HEK293 (cell line): ENCODE results near the gene FOXP4.

Experiments
- CTCF ChIA-PET: fragments of 350-600 bp; formaldehyde crosslinking; extraction: SDS; loops from one replicate; lab custom pipeline; 2021; ENCODE audit warnings: antibody characterized with exemption; lab: Yijun Ruan, JAX
- POLR2A ChIA-PET: fragments of 300-600 bp; formaldehyde crosslinking; extraction: SDS; loops from one replicate; lab custom pipeline; 2020; ENCODE audit warnings: antibody characterized with exemption, inconsistent platforms; lab: Yijun Ruan, JAX
- H3K27ac ChIP-seq: fragments of 200-500 bp; sonication (Bioruptor generic); 2 replicates; pipeline ENCODE4 v1.5.1; 2014; ENCODE audit warnings: low read depth, low read length, control low read depth, inconsistent platforms; ENCODE audit errors: extremely low read depth
- H3K36me3 ChIP-seq, 2 experiments: fragments of 200-500 bp in 1 of 2; sonication (Bioruptor generic) in 1 of 2; 1 replicate in 1 of 2; 2 replicates in 1 of 2; pipeline ENCODE4 v1.5.1; 2014 to 2017; ENCODE audit warnings: inconsistent platforms in 2 of 2, low read length in 2 of 2; ENCODE audit not compliant: control insufficient read depth in 2 of 2, insufficient read depth in 1 of 2
- H3K4me1 ChIP-seq: fragments of 200-500 bp; sonication (Bioruptor generic); 2 replicates; pipeline ENCODE4 v1.5.1; 2014; ENCODE audit warnings: mild to moderate bottlenecking, low read length, inconsistent platforms; ENCODE audit not compliant: control insufficient read depth, insufficient read depth
- H3K4me3 ChIP-seq: 2 replicates; pipeline ENCODE4 v1.5.1; 2011; ENCODE audit warnings: low read depth, mild to moderate bottlenecking, control low read depth, low read length, moderate library complexity
- H3K9me3 ChIP-seq: fragments of 200-500 bp; sonication (Bioruptor generic); 2 replicates; pipeline ENCODE4 v1.5.1; 2014; ENCODE audit warnings: low read depth, low read length, inconsistent platforms; ENCODE audit not compliant: control insufficient read depth, insufficient read depth
- EGR2 ChIP-seq: fragments of 450-650 bp; formaldehyde crosslinking; IDR thresholded peaks from 2 replicates; pipeline ENCODE4 v1.5.1; 2016; ENCODE audit warnings: low read depth, missing biosample characterization, missing genetic modification characterization
- FEZF1 ChIP-seq: fragments of 450-650 bp; formaldehyde crosslinking; IDR thresholded peaks from 2 replicates; pipeline ENCODE4 v1.5.1; 2016; ENCODE audit warnings: missing biosample characterization, missing genetic modification characterization
- GLIS1 ChIP-seq: fragments of 450-650 bp; formaldehyde crosslinking; IDR thresholded peaks from 2 replicates; pipeline ENCODE4 v1.5.1; 2016; ENCODE audit warnings: missing biosample characterization, missing genetic modification characterization
- KLF1 ChIP-seq: fragments of 450-650 bp; formaldehyde crosslinking; IDR thresholded peaks from 2 replicates; pipeline ENCODE4 v1.5.1; 2016; ENCODE audit warnings: missing biosample characterization, missing genetic modification characterization
- KLF10 ChIP-seq: fragments of 450-650 bp; IDR thresholded peaks from 2 replicates; pipeline ENCODE4 v1.5.1; 2018; ENCODE audit warnings: missing biosample characterization, mild to moderate bottlenecking, missing genetic modification characterization
- PRDM1 ChIP-seq: fragments of 450-650 bp; formaldehyde crosslinking; IDR thresholded peaks from 2 replicates; pipeline ENCODE4; 2016; ENCODE audit warnings: missing biosample characterization, missing genetic modification characterization
- SCRT2 ChIP-seq: fragments of 450-650 bp; formaldehyde crosslinking; IDR thresholded peaks from 2 replicates; pipeline ENCODE4 v1.5.1; 2016; ENCODE audit warnings: missing biosample characterization, missing genetic modification characterization
- YY1 ChIP-seq: fragments of 450-650 bp; formaldehyde crosslinking; IDR thresholded peaks from 2 replicates; pipeline ENCODE4 v1.5.1; 2018; ENCODE audit warnings: missing biosample characterization, missing genetic modification characterization
- ZEB2 ChIP-seq: fragments of 450-650 bp; formaldehyde crosslinking; IDR thresholded peaks from 2 replicates; pipeline ENCODE4 v1.5.1; 2016; ENCODE audit warnings: missing biosample characterization, missing genetic modification characterization
- ZFP69B ChIP-seq: fragments of 450-650 bp; formaldehyde crosslinking; IDR thresholded peaks from 2 replicates; pipeline ENCODE4 v1.5.1; 2016; ENCODE audit warnings: missing biosample characterization, missing genetic modification characterization
- ZNF112 ChIP-seq: fragments of 450-650 bp; formaldehyde crosslinking; IDR thresholded peaks from 2 replicates; pipeline ENCODE4 v1.5.0; 2017; ENCODE audit warnings: missing biosample characterization, missing genetic modification characterization
- ZNF114 ChIP-seq: fragments of 450-650 bp; formaldehyde crosslinking; IDR thresholded peaks from 2 replicates; pipeline ENCODE4 v1.5.0; 2017; ENCODE audit warnings: missing biosample characterization, missing genetic modification characterization
- ZNF121 ChIP-seq: fragments of 450-650 bp; formaldehyde crosslinking; IDR thresholded peaks from 2 replicates; pipeline ENCODE4 v1.5.1; 2016; ENCODE audit warnings: missing biosample characterization, missing genetic modification characterization
- ZNF19 ChIP-seq: fragments of 450-650 bp; formaldehyde crosslinking; IDR thresholded peaks from 2 replicates; pipeline ENCODE4; 2016; ENCODE audit warnings: missing biosample characterization, missing genetic modification characterization, low read depth
- ZNF221 ChIP-seq: fragments of 450-650 bp; formaldehyde crosslinking; IDR thresholded peaks from 2 replicates; pipeline ENCODE4 v1.5.1; 2017; ENCODE audit warnings: missing biosample characterization, missing genetic modification characterization, borderline replicate concordance
- ZNF24 ChIP-seq: fragments of 450-650 bp; formaldehyde crosslinking; IDR thresholded peaks from 2 replicates; pipeline ENCODE4 v1.5.1; 2016; ENCODE audit warnings: missing biosample characterization, missing genetic modification characterization
- ZNF335 ChIP-seq: fragments of 450-650 bp; formaldehyde crosslinking; conservative IDR thresholded peaks from 2 replicates; pipeline ENCODE4 v1.5.1; 2016; ENCODE audit warnings: missing biosample characterization, missing genetic modification characterization
- ZNF354C ChIP-seq: fragments of 450-650 bp; formaldehyde crosslinking; IDR thresholded peaks from 2 replicates; pipeline ENCODE4 v1.5.1; 2016; ENCODE audit warnings: missing biosample characterization, missing genetic modification characterization, low read depth, borderline replicate concordance
- ZNF560 ChIP-seq: fragments of 450-650 bp; formaldehyde crosslinking; IDR thresholded peaks from 2 replicates; pipeline ENCODE4 v1.5.1; 2017; ENCODE audit warnings: missing biosample characterization, missing genetic modification characterization, borderline replicate concordance
- ZNF585B ChIP-seq: fragments of 450-650 bp; formaldehyde crosslinking; IDR thresholded peaks from 2 replicates; pipeline ENCODE4 v1.5.1; 2016; ENCODE audit warnings: missing biosample characterization, missing genetic modification characterization
- ZNF621 ChIP-seq: fragments of 450-650 bp; formaldehyde crosslinking; IDR thresholded peaks from 2 replicates; pipeline ENCODE4 v1.5.1; 2017; ENCODE audit warnings: missing biosample characterization, missing genetic modification characterization
- ZNF624 ChIP-seq: fragments of 450-650 bp; formaldehyde crosslinking; IDR thresholded peaks from 2 replicates; pipeline ENCODE4 v1.5.1; 2017; ENCODE audit warnings: missing biosample characterization, missing genetic modification characterization
- ZNF776 ChIP-seq: fragments of 450-650 bp; formaldehyde crosslinking; IDR thresholded peaks from 2 replicates; pipeline ENCODE4 v1.5.0; 2017; ENCODE audit warnings: missing biosample characterization, missing genetic modification characterization, borderline replicate concordance
- ZNF785 ChIP-seq: fragments of 450-650 bp; formaldehyde crosslinking; IDR thresholded peaks from 2 replicates; pipeline ENCODE4 v1.5.1; 2016; ENCODE audit warnings: missing biosample characterization, missing genetic modification characterization
- TF ChIP-seq, protein P1 (sequence below): fragments of 450-650 bp; formaldehyde crosslinking; IDR thresholded peaks from 2 replicates; pipeline ENCODE4 v1.5.1; 2016; ENCODE audit warnings: missing biosample characterization, missing genetic modification characterization
- TF ChIP-seq, protein P2 (sequence below): fragments of 450-650 bp; formaldehyde crosslinking; IDR thresholded peaks from 2 replicates; pipeline ENCODE4 v1.5.1; 2017; ENCODE audit warnings: missing biosample characterization, missing genetic modification characterization
- TF ChIP-seq, protein P3 (sequence below): fragments of 450-650 bp; formaldehyde crosslinking; IDR thresholded peaks from 2 replicates; pipeline ENCODE4 v1.5.1; 2016; ENCODE audit warnings: missing biosample characterization, missing genetic modification characterization
- TF ChIP-seq, protein P4 (sequence below): fragments of 450-650 bp; formaldehyde crosslinking; IDR thresholded peaks from 2 replicates; pipeline ENCODE4 v1.5.1; 2016; ENCODE audit warnings: missing biosample characterization, missing genetic modification characterization

Gene FOXP4

DNA sequence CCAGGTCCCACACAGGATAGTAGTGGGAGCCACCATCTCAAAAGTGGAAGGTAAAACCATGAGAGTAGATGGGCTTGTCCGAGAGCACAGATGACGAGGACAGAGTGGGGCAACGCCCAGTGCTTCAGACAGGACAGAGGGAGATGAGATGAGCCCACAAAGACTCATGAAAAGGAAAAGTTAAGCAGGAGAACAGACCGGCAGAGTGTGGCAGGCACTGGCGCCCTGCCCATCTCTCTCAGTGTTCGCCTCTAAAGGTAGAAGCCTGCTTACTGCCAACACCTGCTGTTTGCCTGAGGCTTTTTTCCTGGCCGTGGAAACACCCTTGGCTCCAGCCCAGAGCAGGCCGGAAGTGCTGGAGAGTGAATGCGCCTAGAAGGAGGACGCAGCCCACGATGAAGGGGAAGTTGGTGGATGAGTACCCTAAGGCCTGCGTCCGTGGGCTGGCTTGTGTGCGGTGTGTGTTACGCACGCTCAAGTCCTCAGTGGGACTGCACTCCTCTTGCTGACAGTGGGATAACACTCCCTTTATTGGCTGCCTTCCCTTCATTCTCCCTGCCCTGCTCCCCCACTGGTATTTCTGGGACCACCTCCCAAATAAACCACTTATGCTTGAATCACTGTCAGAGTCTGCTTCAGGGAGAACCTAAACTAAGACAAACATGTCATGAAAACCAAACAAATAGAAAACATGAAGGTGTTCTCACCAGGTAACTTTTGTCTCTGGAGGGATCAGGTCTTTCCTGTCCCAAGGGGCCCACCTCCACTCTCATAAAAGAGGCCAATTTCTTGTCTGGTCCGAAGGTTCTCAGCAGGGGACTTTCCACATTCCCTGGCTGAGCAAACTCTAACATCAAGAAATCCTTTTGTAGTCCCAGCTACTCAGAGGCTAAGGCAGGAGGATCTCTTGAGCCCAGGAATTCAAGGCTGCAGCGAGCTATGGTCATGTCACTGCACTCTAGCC is 9.1 kb upstream of the FOXP4 start (continued):
- TF ChIP-seq PRDM1 (tag by site-specific recombination): no peak
- TF ChIP-seq KLF1 (tag by site-specific recombination): 0 out of 2 replicates have a peak, but pooled peaks have one; percentile 10
- TF ChIP-seq, protein P1, sequence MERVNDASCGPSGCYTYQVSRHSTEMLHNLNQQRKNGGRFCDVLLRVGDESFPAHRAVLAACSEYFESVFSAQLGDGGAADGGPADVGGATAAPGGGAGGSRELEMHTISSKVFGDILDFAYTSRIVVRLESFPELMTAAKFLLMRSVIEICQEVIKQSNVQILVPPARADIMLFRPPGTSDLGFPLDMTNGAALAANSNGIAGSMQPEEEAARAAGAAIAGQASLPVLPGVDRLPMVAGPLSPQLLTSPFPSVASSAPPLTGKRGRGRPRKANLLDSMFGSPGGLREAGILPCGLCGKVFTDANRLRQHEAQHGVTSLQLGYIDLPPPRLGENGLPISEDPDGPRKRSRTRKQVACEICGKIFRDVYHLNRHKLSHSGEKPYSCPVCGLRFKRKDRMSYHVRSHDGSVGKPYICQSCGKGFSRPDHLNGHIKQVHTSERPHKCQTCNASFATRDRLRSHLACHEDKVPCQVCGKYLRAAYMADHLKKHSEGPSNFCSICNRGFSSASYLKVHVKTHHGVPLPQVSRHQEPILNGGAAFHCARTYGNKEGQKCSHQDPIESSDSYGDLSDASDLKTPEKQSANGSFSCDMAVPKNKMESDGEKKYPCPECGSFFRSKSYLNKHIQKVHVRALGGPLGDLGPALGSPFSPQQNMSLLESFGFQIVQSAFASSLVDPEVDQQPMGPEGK (tag by site-specific recombination): 0 out of 2 replicates have a peak, but pooled peaks have one; percentile 26
- TF ChIP-seq EGR2: peak; percentile 81
- TF ChIP-seq ZFP69B (tag by site-specific recombination): 0 out of 2 replicates have a peak, but pooled peaks have one; percentile 32
- no peak for TF ChIP-seq ZNF121
- TF ChIP-seq ZNF624 (tag by site-specific recombination): 0 out of 2 replicates have a peak, but pooled peaks have one; percentile 11
- no peak for TF ChIP-seq ZNF560 (tag by site-specific recombination)
- TF ChIP-seq, all 188 proteins: peak for 15

DNA sequence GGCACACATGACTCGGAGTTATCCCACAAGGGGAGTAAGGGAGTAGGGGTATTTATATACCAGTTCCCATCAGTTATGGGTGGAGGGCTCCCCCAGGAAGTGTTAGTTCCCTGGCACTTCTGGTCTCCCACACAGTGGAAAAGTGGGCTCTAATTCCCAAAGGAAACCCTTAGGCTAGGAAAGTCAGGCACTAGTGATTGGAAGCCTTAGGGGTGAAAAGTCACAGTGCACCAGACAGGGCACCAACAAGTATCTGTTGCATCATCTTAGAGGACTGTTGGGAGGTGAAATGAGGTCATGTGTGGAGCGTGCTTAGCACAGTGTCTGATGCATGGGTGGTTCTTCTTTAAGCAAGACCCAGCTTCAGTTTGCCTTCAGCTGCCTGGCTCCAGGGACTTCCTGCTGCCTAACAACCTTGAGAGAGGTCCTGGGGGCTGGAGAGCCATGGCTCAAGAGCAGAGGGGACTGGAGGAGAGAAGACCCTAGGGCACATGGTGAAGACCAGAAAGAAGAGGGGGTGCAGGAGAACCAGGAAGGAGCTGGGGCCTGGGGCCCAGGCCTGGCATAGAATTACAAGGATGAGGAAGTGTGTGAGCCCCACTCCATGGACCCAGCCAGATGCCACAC is 7.5 kb upstream of the FOXP4 start:
- no peaks in the 10 kb centered on the region for H3K36me3 ChIP-seq
- peaks cover 17% of the 10 kb centered on the region for H3K4me1 ChIP-seq
- no peak overlapping the region for H3K4me3 ChIP-seq
- ChIA-PET CTCF (interaction anchor here (0.7 to 2.1 kb wide), 7 partner anchors 15 to 170 kb away, joined by 3 to 6 read pairs (median 4); no protein-coding TSS in a partner anchor), POLR2A (interaction anchor here (0.8 kb wide), 1 partner anchor 45 kb away, joined by 3 read pairs; no protein-coding TSS in a partner anchor)
- no peak overlapping the region; the same call in 1 of the 2 replicates for H3K27ac ChIP-seq
- H3K9me3 ChIP-seq: no peaks in the 10 kb centered on the region
- TF ChIP-seq ZNF19 (tag by site-specific recombination) (no peak), ZNF621 (tag by site-specific recombination) (no peak), ZNF585B (tag by site-specific recombination) (no peak), KLF10 (tag by site-specific recombination) (no peak), ZNF354C (tag by site-specific recombination) (no peak), ZNF112 (no peak), ZNF114 (tag by site-specific recombination) (no peak), GLIS1 (tag by site-specific recombination) (no peak), ZNF24 (0 out of 2 replicates have a peak, but pooled peaks have one; percentile 28), SCRT2 (tag by site-specific recombination) (peak; percentile 98), ZEB2 (tag by site-specific recombination) (0 out of 2 replicates have a peak, but pooled peaks have one; percentile 42), ZNF776 (no peak), YY1 (no peak), FEZF1 (tag by site-specific recombination) (no peak), ZNF335 (tag by site-specific recombination) (peak; percentile 46; the same call in 1 of the 2 replicates), ZNF221 (tag by site-specific recombination) (no peak), ZNF785 (tag by site-specific recombination) (no peak)
- TF ChIP-seq, protein P2, sequence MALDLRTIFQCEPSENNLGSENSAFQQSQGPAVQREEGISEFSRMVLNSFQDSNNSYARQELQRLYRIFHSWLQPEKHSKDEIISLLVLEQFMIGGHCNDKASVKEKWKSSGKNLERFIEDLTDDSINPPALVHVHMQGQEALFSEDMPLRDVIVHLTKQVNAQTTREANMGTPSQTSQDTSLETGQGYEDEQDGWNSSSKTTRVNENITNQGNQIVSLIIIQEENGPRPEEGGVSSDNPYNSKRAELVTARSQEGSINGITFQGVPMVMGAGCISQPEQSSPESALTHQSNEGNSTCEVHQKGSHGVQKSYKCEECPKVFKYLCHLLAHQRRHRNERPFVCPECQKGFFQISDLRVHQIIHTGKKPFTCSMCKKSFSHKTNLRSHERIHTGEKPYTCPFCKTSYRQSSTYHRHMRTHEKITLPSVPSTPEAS: no peak
- TF ChIP-seq, protein P3, sequence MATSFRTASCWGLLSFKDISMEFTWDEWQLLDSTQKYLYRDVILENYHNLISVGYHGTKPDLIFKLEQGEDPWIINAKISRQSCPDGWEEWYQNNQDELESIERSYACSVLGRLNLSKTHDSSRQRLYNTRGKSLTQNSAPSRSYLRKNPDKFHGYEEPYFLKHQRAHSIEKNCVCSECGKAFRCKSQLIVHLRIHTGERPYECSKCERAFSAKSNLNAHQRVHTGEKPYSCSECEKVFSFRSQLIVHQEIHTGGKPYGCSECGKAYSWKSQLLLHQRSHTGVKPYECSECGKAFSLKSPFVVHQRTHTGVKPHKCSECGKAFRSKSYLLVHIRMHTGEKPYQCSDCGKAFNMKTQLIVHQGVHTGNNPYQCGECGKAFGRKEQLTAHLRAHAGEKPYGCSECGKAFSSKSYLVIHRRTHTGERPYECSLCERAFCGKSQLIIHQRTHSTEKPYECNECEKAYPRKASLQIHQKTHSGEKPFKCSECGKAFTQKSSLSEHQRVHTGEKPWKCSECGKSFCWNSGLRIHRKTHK: no peak
- TF ChIP-seq, protein P4, sequence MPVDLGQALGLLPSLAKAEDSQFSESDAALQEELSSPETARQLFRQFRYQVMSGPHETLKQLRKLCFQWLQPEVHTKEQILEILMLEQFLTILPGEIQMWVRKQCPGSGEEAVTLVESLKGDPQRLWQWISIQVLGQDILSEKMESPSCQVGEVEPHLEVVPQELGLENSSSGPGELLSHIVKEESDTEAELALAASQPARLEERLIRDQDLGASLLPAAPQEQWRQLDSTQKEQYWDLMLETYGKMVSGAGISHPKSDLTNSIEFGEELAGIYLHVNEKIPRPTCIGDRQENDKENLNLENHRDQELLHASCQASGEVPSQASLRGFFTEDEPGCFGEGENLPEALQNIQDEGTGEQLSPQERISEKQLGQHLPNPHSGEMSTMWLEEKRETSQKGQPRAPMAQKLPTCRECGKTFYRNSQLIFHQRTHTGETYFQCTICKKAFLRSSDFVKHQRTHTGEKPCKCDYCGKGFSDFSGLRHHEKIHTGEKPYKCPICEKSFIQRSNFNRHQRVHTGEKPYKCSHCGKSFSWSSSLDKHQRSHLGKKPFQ (tag by site-specific recombination): no peak
